ENCODE data around the gene C1orf21. TPM values are rescaled to one million over a fixed set of nuclear protein-coding genes. Genes with fewer than 3 reads are reported as not detected.

C1orf21 gene
- total RNA-seq, 1 donor from 2014 or later = 15.6 TPM

DNA sequence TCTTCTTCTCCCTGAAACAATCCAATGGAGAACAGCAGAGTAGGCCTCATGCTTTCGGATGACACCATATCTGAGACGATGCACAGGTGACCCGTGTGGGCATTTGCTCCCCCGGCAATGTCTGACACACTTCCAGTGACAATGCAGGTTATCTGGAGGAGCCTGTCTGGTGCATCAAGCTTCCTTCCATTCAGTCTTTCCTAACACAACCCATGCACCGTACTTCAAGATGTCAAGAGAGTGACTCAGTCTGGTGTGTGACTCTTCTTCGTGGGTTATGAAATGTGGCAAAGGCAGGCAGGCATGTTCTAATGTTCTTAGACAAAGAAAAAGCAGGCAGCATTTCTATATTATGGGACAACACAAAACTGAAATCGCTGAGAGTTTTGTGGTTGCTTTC lies 208.8 kb downstream of the C1orf21 start:
- no peak for DNase-seq (ENCODE audit: low spot score)
- Mint-ChIP-seq H3K9me3 (ENCODE audit: low read depth) (no peaks in the 10 kb centered on the region), H3K4me3 (ENCODE audit: unreplicated experiment) (no peak overlapping the region), H3K36me3 (ENCODE audit: low read depth) (no peaks in the 10 kb centered on the region), H3K4me1 (ENCODE audit: low read depth) (peaks cover 11% of the 10 kb centered on the region), H3K27ac (ENCODE audit: unreplicated experiment) (no peak overlapping the region), H3K27me3 (ENCODE audit: low read depth) (no peaks in the 10 kb centered on the region)
- TF ChIP-seq, protein P1, sequence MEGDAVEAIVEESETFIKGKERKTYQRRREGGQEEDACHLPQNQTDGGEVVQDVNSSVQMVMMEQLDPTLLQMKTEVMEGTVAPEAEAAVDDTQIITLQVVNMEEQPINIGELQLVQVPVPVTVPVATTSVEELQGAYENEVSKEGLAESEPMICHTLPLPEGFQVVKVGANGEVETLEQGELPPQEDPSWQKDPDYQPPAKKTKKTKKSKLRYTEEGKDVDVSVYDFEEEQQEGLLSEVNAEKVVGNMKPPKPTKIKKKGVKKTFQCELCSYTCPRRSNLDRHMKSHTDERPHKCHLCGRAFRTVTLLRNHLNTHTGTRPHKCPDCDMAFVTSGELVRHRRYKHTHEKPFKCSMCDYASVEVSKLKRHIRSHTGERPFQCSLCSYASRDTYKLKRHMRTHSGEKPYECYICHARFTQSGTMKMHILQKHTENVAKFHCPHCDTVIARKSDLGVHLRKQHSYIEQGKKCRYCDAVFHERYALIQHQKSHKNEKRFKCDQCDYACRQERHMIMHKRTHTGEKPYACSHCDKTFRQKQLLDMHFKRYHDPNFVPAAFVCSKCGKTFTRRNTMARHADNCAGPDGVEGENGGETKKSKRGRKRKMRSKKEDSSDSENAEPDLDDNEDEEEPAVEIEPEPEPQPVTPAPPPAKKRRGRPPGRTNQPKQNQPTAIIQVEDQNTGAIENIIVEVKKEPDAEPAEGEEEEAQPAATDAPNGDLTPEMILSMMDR (IDR thresholded peaks at IDR 0.05) = no peak

DNA sequence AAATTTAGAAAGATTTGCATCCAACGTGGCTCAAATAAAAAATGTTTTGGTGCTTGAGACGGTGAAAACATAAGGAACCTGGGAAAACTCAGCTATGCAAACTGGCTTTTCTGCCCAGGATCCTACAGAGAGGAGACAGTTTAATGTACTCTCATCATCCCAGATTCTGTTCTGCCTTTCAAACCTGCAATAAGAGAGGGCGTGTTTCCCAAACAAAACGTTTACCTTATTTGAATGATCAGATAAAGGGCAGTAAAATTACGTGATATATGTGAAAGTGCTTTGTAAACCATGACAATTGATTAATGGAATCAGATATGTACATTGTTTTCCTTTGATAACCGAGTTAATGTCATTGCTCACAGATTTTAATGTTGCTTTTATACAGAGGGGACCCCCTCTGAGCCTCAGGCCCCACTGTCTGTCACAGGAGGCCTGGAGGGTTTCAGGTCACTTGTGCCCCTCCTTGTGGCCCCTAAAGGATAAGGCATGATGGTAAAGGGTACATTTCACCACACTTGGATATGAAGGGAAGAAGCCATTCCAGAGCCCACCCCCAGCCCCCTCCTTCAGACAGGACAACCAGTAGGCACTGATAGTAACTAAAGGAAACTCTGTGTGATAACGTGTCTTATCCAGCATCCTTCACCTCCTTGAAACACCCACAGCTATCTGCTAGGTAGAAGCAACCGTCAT lies 210.3 kb downstream of the C1orf21 start:
- H3K27ac Mint-ChIP-seq (ENCODE audit: unreplicated experiment) = no peak overlapping the region
- DNase-seq (ENCODE audit: low spot score) = no peak
- no peaks in the 10 kb centered on the region for H3K27me3 Mint-ChIP-seq (ENCODE audit: low read depth)
- H3K9me3 Mint-ChIP-seq (ENCODE audit: low read depth) = no peaks in the 10 kb centered on the region
- TF ChIP-seq, protein P1 (IDR thresholded peaks at IDR 0.05) = peak; percentile 28
- H3K4me3 Mint-ChIP-seq (ENCODE audit: unreplicated experiment) = no peak overlapping the region
- H3K4me1 Mint-ChIP-seq (ENCODE audit: low read depth) = peaks cover 11% of the 10 kb centered on the region
- no peaks in the 10 kb centered on the region for H3K36me3 Mint-ChIP-seq (ENCODE audit: low read depth)

DNA sequence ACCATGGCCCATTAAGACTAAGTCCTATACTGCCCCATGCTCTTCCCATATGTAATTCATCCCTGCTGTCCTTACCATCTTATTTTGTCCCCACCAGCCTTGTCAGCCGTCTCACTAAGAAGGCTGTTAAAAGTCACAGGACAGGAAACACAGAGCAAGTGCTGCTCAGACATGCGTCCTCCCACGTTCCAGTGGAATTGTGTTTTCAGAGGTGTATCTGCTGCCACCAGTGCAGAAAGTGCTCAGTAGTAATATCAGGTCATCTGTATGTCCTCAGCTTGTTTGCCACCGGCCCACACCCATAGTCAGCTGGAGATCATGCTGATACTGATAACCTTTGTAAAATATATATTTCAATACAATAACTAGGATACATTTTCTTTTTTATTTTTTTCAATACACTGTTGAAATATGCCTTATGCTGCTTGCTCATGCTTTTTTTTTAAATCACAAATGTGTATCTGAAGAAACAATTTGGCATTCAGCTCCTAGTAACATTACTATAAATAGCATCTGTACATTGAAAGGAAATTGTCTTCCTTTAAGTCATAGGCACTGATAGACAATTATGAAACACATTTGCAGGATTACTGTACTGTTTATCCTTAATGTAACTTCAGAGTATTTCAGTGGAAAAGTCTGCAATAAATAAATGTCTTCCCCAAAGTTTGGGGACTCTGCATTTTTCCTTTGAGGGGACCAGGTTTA lies 211.0 kb downstream of the C1orf21 start:
- Mint-ChIP-seq H3K4me1 (ENCODE audit: low read depth) (peaks cover 11% of the 10 kb centered on the region), H3K27me3 (ENCODE audit: low read depth) (no peaks in the 10 kb centered on the region), H3K27ac (ENCODE audit: unreplicated experiment) (peak overlapping the region; percentile 37), H3K9me3 (ENCODE audit: low read depth) (no peaks in the 10 kb centered on the region), H3K4me3 (ENCODE audit: unreplicated experiment) (no peak overlapping the region), H3K36me3 (ENCODE audit: low read depth) (no peaks in the 10 kb centered on the region)
- no peak for DNase-seq (ENCODE audit: low spot score)
- TF ChIP-seq, protein P1 (IDR thresholded peaks at IDR 0.05) = no peak

DNA sequence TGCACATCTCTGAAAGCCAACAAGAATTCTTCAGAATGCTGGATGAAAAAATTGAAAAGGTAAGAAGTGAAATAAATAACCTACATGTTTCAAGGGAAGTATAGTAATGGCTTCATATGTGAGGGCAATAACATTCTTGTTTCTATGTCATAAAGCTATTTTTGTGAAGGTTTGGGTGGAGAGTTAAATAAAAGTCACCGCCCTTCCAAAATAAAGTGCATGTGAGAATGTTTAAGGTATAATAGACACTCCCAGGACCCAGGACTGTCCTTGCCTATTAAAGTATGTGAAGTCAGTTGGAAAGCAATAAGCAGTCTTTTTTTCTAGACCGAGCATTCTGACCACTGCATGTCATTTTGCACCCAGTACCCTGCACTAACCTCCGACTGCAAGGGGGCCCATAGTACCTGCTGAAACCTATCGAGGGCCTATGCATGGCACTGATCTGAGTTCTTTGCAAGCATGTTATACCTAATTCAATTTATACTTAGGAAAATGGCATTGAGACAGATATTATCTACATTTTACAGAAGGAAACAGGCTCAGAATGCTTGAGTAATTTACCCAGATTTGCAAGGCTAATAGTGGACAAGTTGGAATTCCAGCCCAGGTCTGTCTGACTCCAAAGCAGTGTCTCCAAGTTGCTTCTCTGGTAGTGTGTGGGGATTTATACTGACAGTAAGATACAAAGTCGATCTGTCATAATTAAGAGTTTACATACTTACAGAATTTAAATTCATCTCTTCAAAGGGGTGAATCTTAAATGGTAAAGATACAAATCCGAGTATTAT lies 211.8 kb downstream of the C1orf21 start:
- H3K27me3 Mint-ChIP-seq (ENCODE audit: low read depth) = no peaks in the 10 kb centered on the region
- TF ChIP-seq, protein P1 (IDR thresholded peaks at IDR 0.05) = no peak
- H3K4me1 Mint-ChIP-seq (ENCODE audit: low read depth) = peaks cover 11% of the 10 kb centered on the region
- DNase-seq (ENCODE audit: low spot score) = no peak
- H3K4me3 Mint-ChIP-seq (ENCODE audit: unreplicated experiment) = no peak overlapping the region
- H3K27ac Mint-ChIP-seq (ENCODE audit: unreplicated experiment) = no peak overlapping the region
- no peaks in the 10 kb centered on the region for H3K9me3 Mint-ChIP-seq (ENCODE audit: low read depth)
- no peaks in the 10 kb centered on the region for H3K36me3 Mint-ChIP-seq (ENCODE audit: low read depth)
